Neuronal stem cell (in vitro differentiated cells): Measurements from ENCODE around the gene SLC1A1.
A peak's percentile ranks its signal among the peaks of the same experiment; 100 is the strongest.

ENCODE experiments used
- DNase-seq: peaks from one replicate; pipeline ENCODE4 v3.0.0-alpha.2; 2013; ENCODE audit warnings: low spot score
- H2AFZ ChIP-seq: one replicate; pipeline ENCODE4 v1.6.1; 2013; ENCODE audit warnings: mild to moderate bottlenecking, low read length, inconsistent platforms
- H2AK5ac ChIP-seq: 2 replicates; pipeline ENCODE4 v1.6.1; 2013; ENCODE audit warnings: low read depth, mild to moderate bottlenecking, inconsistent platforms, low read length, moderate library complexity, mixed read lengths
- H2BK120ac ChIP-seq: 2 replicates; pipeline ENCODE4 v1.6.1; 2013; ENCODE audit warnings: low read depth, mild to moderate bottlenecking, inconsistent platforms, low read length, moderate library complexity, mixed read lengths
- H2BK12ac ChIP-seq: one replicate; pipeline ENCODE4 v1.6.1; 2013; ENCODE audit warnings: low read length, inconsistent platforms
- H2BK15ac ChIP-seq: 2 replicates; pipeline ENCODE4 v1.6.1; 2013; ENCODE audit warnings: mild to moderate bottlenecking, low read length, inconsistent platforms, mixed read lengths
- H2BK5ac ChIP-seq: one replicate; pipeline ENCODE4 v1.6.1; 2013; ENCODE audit warnings: inconsistent platforms, mild to moderate bottlenecking, low read length, moderate library complexity
- H3K14ac ChIP-seq: one replicate; pipeline ENCODE4 v1.6.1; 2013; ENCODE audit warnings: low read length, inconsistent platforms
- H3K18ac ChIP-seq: 2 replicates; pipeline ENCODE4 v1.6.1; 2013; ENCODE audit warnings: low read length, inconsistent platforms
- H3K23ac ChIP-seq: 2 replicates; pipeline ENCODE4 v1.6.1; 2013; ENCODE audit warnings: low read depth, mild to moderate bottlenecking, mixed read lengths, low read length, inconsistent platforms; ENCODE audit not compliant: poor library complexity
- H3K27ac ChIP-seq: replicated peaks from 3 replicates; pipeline ENCODE4 v1.5.1; 2013; ENCODE audit warnings: low read length, inconsistent platforms
- H3K27me3 ChIP-seq, 3 experiments: 2 replicates each; pipeline ENCODE4 v1.6.1; 2013; ENCODE audit warnings: low read length in 3 of 3, mild to moderate bottlenecking in 2 of 3, inconsistent platforms in 1 of 3, low read depth in 1 of 3, mixed read lengths in 1 of 3, moderate library complexity in 1 of 3; ENCODE audit not compliant: control insufficient read depth in 3 of 3, insufficient read depth in 3 of 3
- H3K36me3 ChIP-seq, 2 donors: replicated peaks in 1 of 2; 2 replicates each; pipeline ENCODE4 v1.6.1; 2013; ENCODE audit warnings: low read length in 2 of 2; ENCODE audit not compliant: control insufficient read depth in 2 of 2, insufficient read depth in 2 of 2
- H3K4ac ChIP-seq: 2 replicates; pipeline ENCODE4 v1.6.1; 2013; ENCODE audit warnings: inconsistent platforms, mild to moderate bottlenecking, low read length, moderate library complexity
- H3K4me1 ChIP-seq, 2 donors: 1 replicate in 1 of 2; 2 replicates in 1 of 2; pipeline ENCODE4 v1.6.1; 2013; ENCODE audit warnings: low read length in 2 of 2, low read depth in 1 of 2; ENCODE audit not compliant: control insufficient read depth in 2 of 2, insufficient read depth in 1 of 2
- H3K4me2 ChIP-seq: one replicate; pipeline ENCODE4 v1.6.1; 2013; ENCODE audit warnings: mild to moderate bottlenecking, low read length, inconsistent platforms; ENCODE audit not compliant: insufficient read depth, poor library complexity, severe bottlenecking
- H3K4me3 ChIP-seq, 2 donors: 2 replicates each; pipeline ENCODE4 v1.5.1; 2013; ENCODE audit warnings: low read length in 2 of 2, mild to moderate bottlenecking in 2 of 2, inconsistent platforms in 1 of 2, moderate library complexity in 1 of 2
- H3K79me1 ChIP-seq: one replicate; pipeline ENCODE4 v1.6.1; 2013; ENCODE audit warnings: low read depth, mild to moderate bottlenecking, inconsistent platforms, low read length, moderate library complexity
- H3K9ac ChIP-seq: one replicate; pipeline ENCODE4 v1.6.1; 2013; ENCODE audit warnings: mild to moderate bottlenecking, low read depth, low read length, inconsistent platforms; ENCODE audit not compliant: poor library complexity
- H3K9me3 ChIP-seq, 2 donors: replicated peaks in 1 of 2; 2 replicates each; pipeline versions ENCODE3 to v1.6.1; 2013; ENCODE audit warnings: low read length in 2 of 2, mild to moderate bottlenecking in 2 of 2, inconsistent platforms in 1 of 2, low read depth in 1 of 2, mixed read lengths in 1 of 2, moderate library complexity in 1 of 2; ENCODE audit not compliant: control insufficient read depth in 2 of 2, insufficient read depth in 1 of 2
- H4K8ac ChIP-seq: one replicate; pipeline ENCODE4 v1.6.1; 2013; ENCODE audit warnings: low read depth, mild to moderate bottlenecking, inconsistent platforms, low read length, moderate library complexity
- H4K91ac ChIP-seq: one replicate; pipeline ENCODE4 v1.6.1; 2013; ENCODE audit warnings: low read length, low read depth, mild to moderate bottlenecking, inconsistent platforms; ENCODE audit not compliant: poor library complexity
- WGBS, 2 donors: extraction: QIAGEN DNeasy Blood & Tissue Kit; methylation state at CpG; one replicate each; pipeline ENCODE4 v1.1.7; 2013; ENCODE audit warnings: missing lambda C conversion rate in 2 of 2, mixed read lengths in 1 of 2; ENCODE audit not compliant: insufficient read length in 2 of 2, insufficient replicate concordance in 1 of 2; ENCODE audit errors: extremely low coverage in 2 of 2; 5-methylcytosine and 5-hydroxymethylcytosine counted together

The SLC1A1 gene

GRCh38 chr9:4573634-4574389 lies 83.5 kb downstream of the SLC1A1 start:
- H3K23ac ChIP-seq = no peak overlapping the region
- no peaks in the 10 kb centered on the region for H3K79me1 ChIP-seq
- H2BK12ac ChIP-seq = no peak overlapping the region
- no peaks in the 10 kb centered on the region for H3K36me3 ChIP-seq
- no peak overlapping the region for H3K4me3 ChIP-seq
- H2BK15ac ChIP-seq = no peak overlapping the region
- H4K8ac ChIP-seq = no peak overlapping the region
- H2AK5ac ChIP-seq = no peak overlapping the region
- H2AFZ ChIP-seq = peak overlapping the region; percentile 23
- H3K4ac ChIP-seq = no peak overlapping the region
- H4K91ac ChIP-seq = no peak overlapping the region
- H3K27me3 ChIP-seq = no peaks in the 10 kb centered on the region
- H3K14ac ChIP-seq = no peak overlapping the region
- H3K4me1 ChIP-seq = no peaks in the 10 kb centered on the region
- no peak overlapping the region for H3K9ac ChIP-seq
- no CpG with 5 or more reads among the region's 5 CpGs for WGBS, 2 donors
- no peak overlapping the region for H3K18ac ChIP-seq
- H2BK120ac ChIP-seq = no peak overlapping the region
- no peak overlapping the region for H3K27ac ChIP-seq
- no peak for DNase-seq
- H3K9me3 ChIP-seq = no peaks in the 10 kb centered on the region
- H2BK5ac ChIP-seq = no peak overlapping the region
- no peak overlapping the region for H3K4me2 ChIP-seq

GRCh38 chr9:4574657-4575243 lies 84.5 kb downstream of the SLC1A1 start:
- H3K4me1 ChIP-seq = no peaks in the 10 kb centered on the region
- H3K27ac ChIP-seq = no peak overlapping the region
- no peak overlapping the region for H3K14ac ChIP-seq
- DNase-seq = no peak
- no peak overlapping the region for H2BK15ac ChIP-seq
- no peak overlapping the region for H2BK5ac ChIP-seq
- peak overlapping the region; percentile 10 for H3K9ac ChIP-seq
- H3K36me3 ChIP-seq = no peaks in the 10 kb centered on the region
- no peak overlapping the region for H2AFZ ChIP-seq
- no peak overlapping the region for H3K4me3 ChIP-seq
- H3K9me3 ChIP-seq = no peaks in the 10 kb centered on the region
- no peaks in the 10 kb centered on the region for H3K79me1 ChIP-seq
- no peak overlapping the region for H2BK120ac ChIP-seq
- H4K8ac ChIP-seq = no peak overlapping the region
- H2AK5ac ChIP-seq = no peak overlapping the region
- H2BK12ac ChIP-seq = no peak overlapping the region
- no CpG with 5 or more reads among the region's 7 CpGs for WGBS, 2 donors
- H3K27me3 ChIP-seq = no peaks in the 10 kb centered on the region
- no peak overlapping the region for H3K4me2 ChIP-seq
- no peak overlapping the region for H3K23ac ChIP-seq
- H4K91ac ChIP-seq = no peak overlapping the region
- peak overlapping the region; percentile 54 for H3K18ac ChIP-seq
- H3K4ac ChIP-seq = no peak overlapping the region

- Histone ChIP-seq H3K4me3 (no peak overlapping the region), H2BK15ac (no peak overlapping the region), H3K36me3 (no peaks in the 10 kb centered on the region), H3K4ac (no peak overlapping the region), H2AK5ac (no peak overlapping the region), H3K27me3 (no peaks in the 10 kb centered on the region), H3K23ac (no peak overlapping the region), H3K4me2 (no peak overlapping the region), H4K8ac (no peak overlapping the region), H3K14ac (no peak overlapping the region), H2BK120ac (no peak overlapping the region), H3K79me1 (no peaks in the 10 kb centered on the region), H2BK12ac (no peak overlapping the region), H2AFZ (no peak overlapping the region), H3K27ac (no peak overlapping the region), H4K91ac (no peak overlapping the region), H2BK5ac (no peak overlapping the region), H3K18ac (no peak overlapping the region), H3K4me1 (no peaks in the 10 kb centered on the region), H3K9me3 (no peaks in the 10 kb centered on the region), H3K9ac (no peak overlapping the region)
- WGBS, 2 donors = no CpG with 5 or more reads among the region's 8 CpGs
- DNase-seq = no peak
These were observed 85.7 kb downstream of the SLC1A1 start for GRCh38 chr9:4575997-4576396.

GRCh38 chr9:4576448-4576847 lies 86.2 kb downstream of the SLC1A1 start:
- Histone ChIP-seq H3K27me3 (no peaks in the 10 kb centered on the region), H2AFZ (no peak overlapping the region), H3K4ac (no peak overlapping the region), H2BK12ac (no peak overlapping the region), H3K23ac (no peak overlapping the region), H4K91ac (no peak overlapping the region), H3K9me3 (no peaks in the 10 kb centered on the region), H3K36me3 (no peaks in the 10 kb centered on the region), H3K4me1 (no peaks in the 10 kb centered on the region), H3K14ac (no peak overlapping the region), H2BK15ac (no peak overlapping the region), H3K4me2 (no peak overlapping the region), H3K18ac (no peak overlapping the region), H3K79me1 (no peaks in the 10 kb centered on the region), H4K8ac (no peak overlapping the region), H2AK5ac (no peak overlapping the region), H3K9ac (no peak overlapping the region), H2BK120ac (no peak overlapping the region), H2BK5ac (no peak overlapping the region), H3K27ac (no peak overlapping the region), H3K4me3 (no peak overlapping the region)
- no peak for DNase-seq
- no CpG with 5 or more reads among the region's 8 CpGs for WGBS, 2 donors
